OCI-LY7 (cell line): ENCODE measurements around the gene CCDC148. TPM values are rescaled to one million over a fixed set of nuclear protein-coding genes. Genes with fewer than 3 reads are reported as not detected.

Experiments used
- BruUV-seq: library from RNA; stranded (reverse); fragments of 400-500 nt; replicated peaks from 2 replicates; lab custom pipeline; 2021; lab: Mats Ljungman, UMichigan
- CTCF ChIA-PET: fragments of 300-600 bp; sonication (Branson Sonifier 250); formaldehyde crosslinking; loops from one replicate; lab custom pipeline; 2022; ENCODE audit warnings: antibody characterized with exemption; ENCODE audit not compliant: unreplicated experiment; lab: Charles Lee
- POLR2A ChIA-PET: fragments of 300-600 bp; sonication (Branson Sonifier 250); formaldehyde crosslinking; loops from one replicate; lab custom pipeline; 2022; ENCODE audit warnings: antibody characterized with exemption; lab: Charles Lee
- DNase-seq: peaks from one replicate; pipeline ENCODE4 v3.0.0-alpha.2; 2015; ENCODE audit warnings: low spot score
- H2AFZ ChIP-seq: fragments of 200-600 bp; sonication (generic), shearing (Covaris generic); 2 replicates; pipeline ENCODE4 v1.6.1; 2014; ENCODE audit warnings: mild to moderate bottlenecking, antibody characterized with exemption, low read length, moderate library complexity
- H3K27ac ChIP-seq: fragments of 200-600 bp; sonication (generic); 2 replicates; pipeline ENCODE4 v1.5.1; 2014; ENCODE audit warnings: mixed run types, low read depth, mild to moderate bottlenecking, moderate library complexity, low read length, inconsistent platforms; ENCODE audit not compliant: poor library complexity, severe bottlenecking
- H3K36me3 ChIP-seq: fragments of 200-600 bp; sonication (generic); 2 replicates; pipeline ENCODE4 v1.6.1; 2014; ENCODE audit warnings: mild to moderate bottlenecking, antibody characterized with exemption, low read length, moderate library complexity, mixed read lengths; ENCODE audit not compliant: insufficient read depth
- H3K4me1 ChIP-seq: fragments of 200-600 bp; sonication (generic); 2 replicates; pipeline ENCODE4 v1.5.1; 2014; ENCODE audit warnings: mild to moderate bottlenecking, low read length; ENCODE audit not compliant: insufficient read depth, poor library complexity, severe bottlenecking
- H3K4me2 ChIP-seq: fragments of 200-600 bp; sonication (generic); 2 replicates; pipeline ENCODE4 v1.6.1; 2014; ENCODE audit warnings: mild to moderate bottlenecking, low read length
- H3K4me3 ChIP-seq: fragments of 200-600 bp; sonication (generic); 2 replicates; pipeline ENCODE4 v1.5.1; 2014; ENCODE audit warnings: mild to moderate bottlenecking, low read depth, low read length; ENCODE audit not compliant: poor library complexity, severe bottlenecking
- H3K79me2 ChIP-seq: fragments of 200-600 bp; sonication (generic); 2 replicates; pipeline ENCODE4 v1.6.1; 2016; ENCODE audit warnings: low read depth, mild to moderate bottlenecking, low read length, moderate library complexity, mixed read lengths; ENCODE audit not compliant: insufficient read depth
- H3K9me2 ChIP-seq: fragments of 200-600 bp; sonication (generic); 2 replicates; pipeline ENCODE4 v1.6.1; 2016; ENCODE audit warnings: mild to moderate bottlenecking, low read length, mixed read lengths; ENCODE audit not compliant: insufficient read depth
- H3K9me3 ChIP-seq: fragments of 200-600 bp; sonication (generic); 2 replicates; pipeline ENCODE4 v1.6.1; 2014; ENCODE audit warnings: mild to moderate bottlenecking, mixed run types, low read length, mixed read lengths
- H4K20me1 ChIP-seq: fragments of 200-600 bp; sonication (generic); 2 replicates; pipeline ENCODE4 v1.6.1; 2014; ENCODE audit warnings: mild to moderate bottlenecking, antibody characterized with exemption, low read length, moderate library complexity, mixed read lengths; ENCODE audit not compliant: insufficient read depth
- EZH2phosphoT487 ChIP-seq: fragments of 200-600 bp; sonication (generic); IDR thresholded peaks from 2 replicates; pipeline ENCODE4 v1.6.1; 2018; ENCODE audit warnings: low read depth, borderline replicate concordance, mild to moderate bottlenecking, mixed run types, antibody characterized with exemption, low read length, moderate library complexity, mixed read lengths
- intact Hi-C: fragments of 100-400 bp; cut with micrococcal nuclease; formaldehyde crosslinking; loops from one replicate; pipeline ENCODE4 v1.10.0; 2022; ENCODE audit not compliant: unreplicated experiment
- total RNA-seq, 2 experiments: library from RNA; depleted of rRNA in 1 of 2; stranded (reverse); fragments of >200 nt in 1 of 2; shearing (Covaris generic) in 1 of 2; gene quantifications; 2 replicates each; pipeline ENCODE4 v1.2.3, GENCODE V29; 2014 to 2022
- TF ChIP-seq, protein P1 (sequence below): fragments of 200-600 bp; sonication (generic); conservative IDR thresholded peaks from 2 replicates; pipeline ENCODE4 v1.5.1; 2014; ENCODE audit warnings: mild to moderate bottlenecking, antibody characterized with exemption, low read length, moderate library complexity, mixed read lengths

Gene CCDC148
- total RNA-seq, 2 experiments from 2014 or later, result 0.19 to 0.99 TPM

DNA sequence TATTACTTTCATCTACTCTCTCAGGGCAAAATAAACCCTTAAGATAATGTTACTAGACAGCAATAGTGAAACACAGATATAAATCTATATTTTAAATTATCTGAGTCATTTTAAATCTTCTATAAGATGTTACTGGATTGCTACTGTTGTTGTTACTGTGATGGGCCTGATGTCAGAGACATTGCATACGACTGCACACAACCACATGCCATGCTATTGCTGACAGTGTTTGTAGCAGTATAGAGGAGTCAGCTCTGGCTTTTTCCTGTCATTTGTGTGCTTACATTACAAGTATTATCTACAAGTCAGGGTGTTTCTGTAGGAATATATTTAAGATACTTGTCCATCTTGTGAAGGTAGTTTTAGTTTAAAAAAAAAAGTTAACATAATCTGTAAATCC, 63.9 kb downstream of the CCDC148 start:
- no peaks in the 10 kb centered on the region for H3K9me2 ChIP-seq
- no peaks in the 10 kb centered on the region for H4K20me1 ChIP-seq
- no peak for TF ChIP-seq EZH2phosphoT487
- TF ChIP-seq, protein P1, sequence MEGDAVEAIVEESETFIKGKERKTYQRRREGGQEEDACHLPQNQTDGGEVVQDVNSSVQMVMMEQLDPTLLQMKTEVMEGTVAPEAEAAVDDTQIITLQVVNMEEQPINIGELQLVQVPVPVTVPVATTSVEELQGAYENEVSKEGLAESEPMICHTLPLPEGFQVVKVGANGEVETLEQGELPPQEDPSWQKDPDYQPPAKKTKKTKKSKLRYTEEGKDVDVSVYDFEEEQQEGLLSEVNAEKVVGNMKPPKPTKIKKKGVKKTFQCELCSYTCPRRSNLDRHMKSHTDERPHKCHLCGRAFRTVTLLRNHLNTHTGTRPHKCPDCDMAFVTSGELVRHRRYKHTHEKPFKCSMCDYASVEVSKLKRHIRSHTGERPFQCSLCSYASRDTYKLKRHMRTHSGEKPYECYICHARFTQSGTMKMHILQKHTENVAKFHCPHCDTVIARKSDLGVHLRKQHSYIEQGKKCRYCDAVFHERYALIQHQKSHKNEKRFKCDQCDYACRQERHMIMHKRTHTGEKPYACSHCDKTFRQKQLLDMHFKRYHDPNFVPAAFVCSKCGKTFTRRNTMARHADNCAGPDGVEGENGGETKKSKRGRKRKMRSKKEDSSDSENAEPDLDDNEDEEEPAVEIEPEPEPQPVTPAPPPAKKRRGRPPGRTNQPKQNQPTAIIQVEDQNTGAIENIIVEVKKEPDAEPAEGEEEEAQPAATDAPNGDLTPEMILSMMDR, result no peak
- DNase-seq, result no peak
- ChIA-PET CTCF (no interaction called here), POLR2A (interaction anchor here (1.2 kb wide), 1 partner anchor 19 kb away, joined by 3 read pairs; no protein-coding TSS in a partner anchor)
- H3K4me1 ChIP-seq, result no peaks in the 10 kb centered on the region
- H3K4me3 ChIP-seq, result no peak overlapping the region
- H3K27ac ChIP-seq, result no peak overlapping the region
- H3K9me3 ChIP-seq, result no peaks in the 10 kb centered on the region
- intact Hi-C loops, result no loop called here
- H3K79me2 ChIP-seq, result no peaks in the 10 kb centered on the region
- no peak overlapping the region for H3K4me2 ChIP-seq
- H2AFZ ChIP-seq, result no peak overlapping the region
- no peaks in the 10 kb centered on the region for H3K36me3 ChIP-seq
- no TSS peak for BruUV-seq

DNA sequence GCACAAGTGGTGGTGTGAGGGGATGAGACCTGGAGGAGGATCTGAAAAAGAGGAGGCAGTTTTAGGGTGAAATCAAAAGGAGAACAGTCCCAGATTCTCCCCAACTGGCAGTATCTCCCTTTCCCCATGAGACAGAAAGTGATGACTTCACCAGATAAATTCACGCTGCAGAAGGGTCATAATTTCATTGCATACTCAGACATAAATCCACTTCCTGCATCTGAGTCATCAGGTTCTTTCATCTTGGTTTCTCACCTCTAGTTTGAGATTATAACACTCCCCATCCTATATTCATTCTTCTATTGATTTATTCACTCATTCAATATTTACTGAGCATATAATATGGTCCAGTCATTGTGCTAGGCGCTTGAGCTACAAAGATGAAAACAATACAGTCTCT, 64.7 kb downstream of the CCDC148 start:
- H3K9me3 ChIP-seq, result no peaks in the 10 kb centered on the region
- H3K27ac ChIP-seq, result no peak overlapping the region
- H4K20me1 ChIP-seq, result no peaks in the 10 kb centered on the region
- no peak overlapping the region for H3K4me2 ChIP-seq
- no peaks in the 10 kb centered on the region for H3K9me2 ChIP-seq
- intact Hi-C loops, result no loop called here
- H3K4me1 ChIP-seq, result no peaks in the 10 kb centered on the region
- ChIA-PET POLR2A (interaction anchor here (1.2 kb wide), 1 partner anchor 18 kb away, joined by 3 read pairs; no protein-coding TSS in a partner anchor), CTCF (no interaction called here)
- H3K4me3 ChIP-seq, result no peak overlapping the region
- no TSS peak for BruUV-seq
- TF ChIP-seq, protein P1, result no peak
- H3K79me2 ChIP-seq, result no peaks in the 10 kb centered on the region
- no peak for DNase-seq
- no peaks in the 10 kb centered on the region for H3K36me3 ChIP-seq
- H2AFZ ChIP-seq, result no peak overlapping the region

DNA sequence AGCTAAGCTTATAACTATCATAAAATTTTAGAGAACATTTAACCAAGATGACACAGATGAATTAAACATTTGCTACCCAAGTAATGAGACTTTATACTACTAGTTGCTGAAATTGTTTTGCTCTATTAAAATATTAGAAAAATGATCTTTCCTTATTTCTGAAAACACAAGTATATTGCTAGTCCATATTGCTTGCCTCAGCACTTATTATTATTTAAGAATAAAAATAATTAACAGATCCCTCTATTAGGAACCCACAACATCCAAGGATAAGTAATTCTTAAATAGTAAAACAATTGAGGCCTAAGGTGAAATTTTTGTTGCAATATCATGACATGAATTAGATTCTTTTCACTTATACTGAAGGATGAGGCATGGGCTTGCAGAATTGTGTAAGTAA, 65.2 kb downstream of the CCDC148 start:
- intact Hi-C loops, result no loop called here
- BruUV-seq, result no TSS peak
- Histone ChIP-seq H3K36me3 (no peaks in the 10 kb centered on the region), H3K9me3 (no peaks in the 10 kb centered on the region), H4K20me1 (no peaks in the 10 kb centered on the region), H3K27ac (no peak overlapping the region), H3K9me2 (no peaks in the 10 kb centered on the region), H3K4me2 (no peak overlapping the region), H3K4me1 (no peaks in the 10 kb centered on the region), H2AFZ (no peak overlapping the region), H3K4me3 (no peak overlapping the region), H3K79me2 (no peaks in the 10 kb centered on the region)
- ChIA-PET CTCF (no interaction called here), POLR2A (no interaction called here)
- no peak for DNase-seq
- TF ChIP-seq, protein P1, result no peak
- no peak for TF ChIP-seq EZH2phosphoT487
